ENCODE measurements around the gene ICAM2. TPM values are rescaled to one million over a fixed set of nuclear protein-coding genes. Genes with fewer than 3 reads are reported as not detected.
A peak's percentile ranks its signal among the peaks of the same experiment; 100 is the strongest.

The ICAM2 gene
- total RNA-seq, 1 donor from 2014 or later: not detected

DNA sequence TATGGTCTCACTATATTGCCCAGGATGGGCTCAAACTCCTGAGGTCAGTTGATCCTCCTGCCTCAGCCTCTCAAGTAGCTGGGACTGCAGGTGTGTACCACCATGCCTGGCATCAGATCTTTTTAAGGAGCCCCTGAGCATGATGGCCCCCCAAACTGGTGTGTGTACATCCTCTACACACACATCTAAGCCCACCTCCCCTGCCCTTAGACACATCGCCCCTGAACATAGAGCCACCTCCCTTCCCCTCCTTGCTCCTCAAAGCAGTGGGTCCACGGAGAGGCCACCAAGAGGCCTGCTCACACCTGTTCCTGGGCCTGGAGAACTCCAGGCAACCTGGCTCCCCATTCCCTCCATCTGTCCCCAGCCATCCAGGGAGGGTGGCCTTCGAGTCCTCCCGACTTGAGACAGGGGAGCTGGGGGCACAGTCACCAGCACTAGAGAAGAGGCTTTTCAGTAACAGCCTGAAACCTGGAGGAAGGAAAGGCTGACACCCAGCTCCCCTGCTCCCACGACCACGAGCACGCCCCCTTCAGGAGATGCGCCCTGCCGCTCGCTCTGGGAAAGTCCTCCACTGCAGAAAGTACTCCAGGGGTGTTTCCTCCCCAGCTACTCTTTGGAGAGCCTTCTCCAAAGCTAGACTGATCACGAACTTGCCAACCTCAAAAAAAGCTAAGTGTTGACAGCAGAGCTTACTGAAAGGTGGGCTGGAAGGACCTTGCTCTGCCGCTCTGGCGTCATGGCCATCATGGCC, 34.9 kb downstream of the ICAM2 start:
- H3K9me3 ChIP-seq (ENCODE audit: insufficient read depth, low read depth, low read length): no peaks in the 10 kb centered on the region
- H2AFZ ChIP-seq (ENCODE audit: low read depth, low read length): no peak overlapping the region
- no peaks in the 10 kb centered on the region for H4K20me1 ChIP-seq (ENCODE audit: insufficient read depth, low read length)
- no peak overlapping the region for H3K27ac ChIP-seq (ENCODE audit: low read depth, low read length)
- peaks cover 9% of the 10 kb centered on the region for H3K9me3 Mint-ChIP-seq (ENCODE audit: unreplicated experiment)
- no peaks in the 10 kb centered on the region for H3K36me3 ChIP-seq (ENCODE audit: insufficient read depth, low read length)
- TF ChIP-seq, protein P1, sequence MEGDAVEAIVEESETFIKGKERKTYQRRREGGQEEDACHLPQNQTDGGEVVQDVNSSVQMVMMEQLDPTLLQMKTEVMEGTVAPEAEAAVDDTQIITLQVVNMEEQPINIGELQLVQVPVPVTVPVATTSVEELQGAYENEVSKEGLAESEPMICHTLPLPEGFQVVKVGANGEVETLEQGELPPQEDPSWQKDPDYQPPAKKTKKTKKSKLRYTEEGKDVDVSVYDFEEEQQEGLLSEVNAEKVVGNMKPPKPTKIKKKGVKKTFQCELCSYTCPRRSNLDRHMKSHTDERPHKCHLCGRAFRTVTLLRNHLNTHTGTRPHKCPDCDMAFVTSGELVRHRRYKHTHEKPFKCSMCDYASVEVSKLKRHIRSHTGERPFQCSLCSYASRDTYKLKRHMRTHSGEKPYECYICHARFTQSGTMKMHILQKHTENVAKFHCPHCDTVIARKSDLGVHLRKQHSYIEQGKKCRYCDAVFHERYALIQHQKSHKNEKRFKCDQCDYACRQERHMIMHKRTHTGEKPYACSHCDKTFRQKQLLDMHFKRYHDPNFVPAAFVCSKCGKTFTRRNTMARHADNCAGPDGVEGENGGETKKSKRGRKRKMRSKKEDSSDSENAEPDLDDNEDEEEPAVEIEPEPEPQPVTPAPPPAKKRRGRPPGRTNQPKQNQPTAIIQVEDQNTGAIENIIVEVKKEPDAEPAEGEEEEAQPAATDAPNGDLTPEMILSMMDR (IDR thresholded peaks at IDR 0.05; ENCODE audit: insufficient read depth, low read depth, low read length): no peak
- no peak for TF ChIP-seq EZH2 (IDR thresholded peaks at IDR 0.05; ENCODE audit: insufficient read depth, low read length)
- peak overlapping the region; percentile 62 for H3K27ac Mint-ChIP-seq (ENCODE audit: unreplicated experiment)
- H3K79me2 ChIP-seq (ENCODE audit: insufficient read depth, low read length): no peaks in the 10 kb centered on the region
- DNase-seq (ENCODE audit: low read depth) (no peak), FAIRE-seq (no peak)
- no peaks in the 10 kb centered on the region for H3K36me3 Mint-ChIP-seq (ENCODE audit: low read depth, unreplicated experiment)
- no peak overlapping the region for H3K4me3 ChIP-seq (ENCODE audit: insufficient read depth, low read depth, low read length)
- peaks cover 10% of the 10 kb centered on the region for H3K27me3 Mint-ChIP-seq (ENCODE audit: low read depth, unreplicated experiment)
- H3K4me1 Mint-ChIP-seq (ENCODE audit: low read depth, unreplicated experiment): no peaks in the 10 kb centered on the region
- H3K4me3 Mint-ChIP-seq (ENCODE audit: unreplicated experiment): no peak overlapping the region
- peak overlapping the region; percentile 47 for H3K4me2 ChIP-seq (ENCODE audit: low read length)
- no peaks in the 10 kb centered on the region for H3K27me3 ChIP-seq (ENCODE audit: insufficient read depth, low read length)
- H3K4me1 ChIP-seq (ENCODE audit: insufficient read depth, low read length): peaks cover 6% of the 10 kb centered on the region
- no peak overlapping the region for H3K9ac ChIP-seq (ENCODE audit: low read length)

DNA sequence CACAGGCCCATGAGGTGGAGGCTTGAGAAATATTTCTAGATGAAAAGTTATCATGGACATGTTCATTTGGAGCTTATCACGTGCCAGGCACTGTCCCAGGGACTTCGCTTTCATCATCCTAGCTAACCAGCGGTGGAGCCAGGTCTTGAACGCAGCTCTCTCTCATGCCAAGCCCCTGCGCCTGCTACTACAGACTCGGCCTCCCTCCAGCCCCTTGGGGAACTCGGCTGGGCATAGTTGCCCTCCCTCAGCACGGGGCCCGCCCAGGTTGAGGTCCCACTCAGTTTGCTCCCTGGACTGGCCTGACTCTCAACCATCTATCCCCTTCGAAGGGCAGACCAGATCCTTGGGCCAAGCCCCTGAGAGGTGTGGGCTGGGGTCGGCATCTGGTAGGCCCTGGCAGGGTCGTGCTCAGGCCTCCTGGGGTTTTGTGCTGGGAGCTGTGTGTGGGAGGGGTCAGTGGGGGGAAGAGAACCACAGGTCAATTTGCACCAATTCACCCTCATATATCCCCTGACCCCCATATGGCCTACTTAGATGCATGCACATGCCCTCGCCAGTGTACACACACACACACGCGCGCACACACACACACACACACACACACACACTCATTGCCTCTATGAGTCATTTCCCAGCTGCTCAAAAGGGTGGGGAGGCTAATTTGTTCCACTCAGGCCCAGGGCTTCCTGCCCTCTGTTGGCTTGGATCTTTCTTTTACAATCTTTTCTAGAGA, 35.6 kb downstream of the ICAM2 start:
- Histone ChIP-seq H3K4me2 (ENCODE audit: low read length) (peak overlapping the region; percentile 47), H4K20me1 (ENCODE audit: insufficient read depth, low read length) (no peaks in the 10 kb centered on the region), H3K27me3 (ENCODE audit: insufficient read depth, low read length) (no peaks in the 10 kb centered on the region), H3K36me3 (ENCODE audit: insufficient read depth, low read length) (no peaks in the 10 kb centered on the region), H3K9me3 (ENCODE audit: insufficient read depth, low read depth, low read length) (no peaks in the 10 kb centered on the region), H3K79me2 (ENCODE audit: insufficient read depth, low read length) (no peaks in the 10 kb centered on the region), H2AFZ (ENCODE audit: low read depth, low read length) (no peak overlapping the region), H3K4me3 (ENCODE audit: insufficient read depth, low read depth, low read length) (no peak overlapping the region), H3K4me1 (ENCODE audit: insufficient read depth, low read length) (peaks cover 6% of the 10 kb centered on the region), H3K9ac (ENCODE audit: low read length) (no peak overlapping the region), H3K27ac (ENCODE audit: low read depth, low read length) (no peak overlapping the region)
- TF ChIP-seq EZH2 (IDR thresholded peaks at IDR 0.05; ENCODE audit: insufficient read depth, low read length): no peak
- TF ChIP-seq, protein P1 (IDR thresholded peaks at IDR 0.05; ENCODE audit: insufficient read depth, low read depth, low read length): no peak
- Mint-ChIP-seq H3K9me3 (ENCODE audit: unreplicated experiment) (peaks cover 10% of the 10 kb centered on the region), H3K4me3 (ENCODE audit: unreplicated experiment) (no peak overlapping the region), H3K27me3 (ENCODE audit: low read depth, unreplicated experiment) (peaks cover 3% of the 10 kb centered on the region), H3K36me3 (ENCODE audit: low read depth, unreplicated experiment) (no peaks in the 10 kb centered on the region), H3K27ac (ENCODE audit: unreplicated experiment) (peak overlapping the region; percentile 62), H3K4me1 (ENCODE audit: low read depth, unreplicated experiment) (no peaks in the 10 kb centered on the region)
- DNase-seq (ENCODE audit: low read depth): peak; percentile 89
- no peak for FAIRE-seq
